Ishikawa (cell line): Measurements from ENCODE around the gene CHURC1.

ENCODE experiments used
- CEBPB ChIP-seq: IDR thresholded peaks from 2 replicates; pipeline ENCODE4 v1.6.1; 2012
- CREB1 ChIP-seq: IDR thresholded peaks from 2 replicates; pipeline ENCODE4 v1.6.1; 2012; ENCODE audit warnings: low read depth
- EGR1 ChIP-seq: IDR thresholded peaks from 2 replicates; pipeline ENCODE4 v1.6.1; 2012
- EP300 ChIP-seq: IDR thresholded peaks from 2 replicates; pipeline ENCODE4 v1.6.1; 2012; ENCODE audit warnings: borderline replicate concordance
- FOXM1 ChIP-seq: IDR thresholded peaks from 2 replicates; pipeline ENCODE4 v1.6.1; 2012; ENCODE audit warnings: low read depth, borderline replicate concordance
- NFIC ChIP-seq: IDR thresholded peaks from 2 replicates; pipeline ENCODE4 v1.6.1; 2012
- RAD21 ChIP-seq: IDR thresholded peaks from 2 replicates; pipeline ENCODE4 v1.6.1; 2012; ENCODE audit warnings: low read depth
- REST ChIP-seq: IDR thresholded peaks from 2 replicates; pipeline ENCODE4 v1.6.1; 2012; ENCODE audit warnings: low read depth, mild to moderate bottlenecking
- TAF1 ChIP-seq: IDR thresholded peaks from 2 replicates; pipeline ENCODE4 v1.6.1; 2012; ENCODE audit warnings: low read depth, mild to moderate bottlenecking
- TCF12 ChIP-seq: IDR thresholded peaks from 2 replicates; pipeline ENCODE4 v1.6.1; 2012; ENCODE audit warnings: low read depth
- TEAD4 ChIP-seq: IDR thresholded peaks from 2 replicates; pipeline ENCODE4 v1.6.1; 2012
- YY1 ChIP-seq: IDR thresholded peaks from 2 replicates; pipeline ENCODE4 v1.6.1; 2012; ENCODE audit warnings: low read depth
- ZBTB7A ChIP-seq: IDR thresholded peaks from 2 replicates; pipeline ENCODE4 v1.6.1; 2012; ENCODE audit warnings: low read depth
- TF ChIP-seq, protein P1 (sequence below): IDR thresholded peaks from 2 replicates; pipeline ENCODE4 v1.6.1; 2012
- TF ChIP-seq, protein P2 (sequence below): IDR thresholded peaks from 2 replicates; pipeline ENCODE4 v1.6.1; 2012

The CHURC1 gene

GRCh38 chr14:64889352-64889751, 24.9 kb upstream of the CHURC1 start:
- TF ChIP-seq, protein P1, sequence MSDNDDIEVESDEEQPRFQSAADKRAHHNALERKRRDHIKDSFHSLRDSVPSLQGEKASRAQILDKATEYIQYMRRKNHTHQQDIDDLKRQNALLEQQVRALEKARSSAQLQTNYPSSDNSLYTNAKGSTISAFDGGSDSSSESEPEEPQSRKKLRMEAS = no peak

DNA sequence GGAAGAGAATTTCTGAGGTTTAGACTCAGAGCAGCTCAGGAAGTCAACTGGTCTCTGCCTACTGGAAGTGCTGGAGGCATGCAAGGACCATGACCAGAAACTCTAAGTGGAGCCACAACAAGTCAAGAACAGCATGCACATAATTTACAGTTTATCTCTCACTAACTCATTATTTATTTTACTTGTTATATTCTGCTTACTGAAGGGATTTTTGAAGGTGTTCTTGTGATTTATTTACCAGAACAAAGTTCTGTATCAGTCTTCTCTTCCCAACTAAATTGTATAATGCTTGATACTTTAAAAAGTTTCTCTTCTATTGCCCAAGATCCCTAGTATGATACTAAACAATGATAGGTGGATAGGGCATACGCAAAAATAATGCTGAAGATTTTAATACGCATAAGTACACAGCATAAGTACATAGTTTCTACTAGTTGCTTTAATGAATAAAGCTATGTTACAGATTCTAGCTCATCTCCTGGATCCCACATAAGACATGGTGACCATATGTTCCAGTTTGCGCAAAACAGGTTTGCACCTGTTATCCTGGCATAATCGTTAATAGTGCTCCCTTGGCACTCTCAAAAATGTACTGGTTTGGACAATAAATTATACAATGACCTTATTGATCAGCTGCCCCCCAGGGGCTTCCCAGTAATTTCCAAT, 22.9 kb upstream of the CHURC1 start:
- TF ChIP-seq TAF1 (no peak), CEBPB (no peak), RAD21 (no peak), NFIC (no peak), TEAD4 (no peak)
- TF ChIP-seq, protein P2, sequence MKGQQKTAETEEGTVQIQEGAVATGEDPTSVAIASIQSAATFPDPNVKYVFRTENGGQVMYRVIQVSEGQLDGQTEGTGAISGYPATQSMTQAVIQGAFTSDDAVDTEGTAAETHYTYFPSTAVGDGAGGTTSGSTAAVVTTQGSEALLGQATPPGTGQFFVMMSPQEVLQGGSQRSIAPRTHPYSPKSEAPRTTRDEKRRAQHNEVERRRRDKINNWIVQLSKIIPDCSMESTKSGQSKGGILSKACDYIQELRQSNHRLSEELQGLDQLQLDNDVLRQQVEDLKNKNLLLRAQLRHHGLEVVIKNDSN = no peak
- TF ChIP-seq, protein P1 = no peak

- TF ChIP-seq RAD21 (peak; percentile 92), CEBPB (no peak)
Observed at GRCh38 chr14:64891839-64892375, 22.3 kb upstream of the CHURC1 start.

GRCh38 chr14:64899958-64900357, 14.3 kb upstream of the CHURC1 start:
- TF ChIP-seq TCF12 (no peak), TEAD4 (no peak), RAD21 (no peak), NFIC (no peak), EP300 (no peak), ZBTB7A (no peak), EGR1 (no peak), CEBPB (no peak), CREB1 (no peak), YY1 (no peak)
- TF ChIP-seq, protein P1 = no peak

DNA sequence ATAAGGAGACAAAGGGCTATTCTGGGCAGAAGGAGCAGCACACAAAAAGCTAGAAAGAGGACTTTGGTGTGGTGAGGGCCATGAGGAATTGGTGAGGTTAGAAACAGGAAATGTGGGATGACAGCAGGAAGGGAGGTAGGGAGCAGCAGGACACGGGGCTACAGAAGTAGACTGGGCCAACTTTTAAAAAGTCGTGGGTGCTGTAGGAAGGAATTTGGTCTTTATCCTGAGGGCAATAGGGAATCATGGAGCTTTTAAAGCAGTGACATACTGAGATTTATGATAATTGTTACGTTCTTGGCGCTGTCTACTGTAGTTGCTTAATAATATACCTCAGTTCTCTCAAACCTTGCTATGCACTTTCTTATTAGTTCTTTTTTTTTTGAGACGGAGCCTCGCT, 8.2 kb upstream of the CHURC1 start:
- TF ChIP-seq NFIC (no peak), TAF1 (no peak), RAD21 (no peak), YY1 (no peak)

- TF ChIP-seq RAD21 = peak; percentile 56
- no peak for TF ChIP-seq NFIC
Observed at GRCh38 chr14:64910847-64911495, 3.3 kb upstream of the CHURC1 start.

- TF ChIP-seq CEBPB (no peak), TCF12 (no peak), CREB1 (no peak), TEAD4 (no peak), TAF1 (no peak), ZBTB7A (no peak), EP300 (no peak)
- TF ChIP-seq, protein P2 = no peak
- TF ChIP-seq, protein P1 = no peak
Observed at GRCh38 chr14:64912261-64912660, 2.0 kb upstream of the CHURC1 start.

DNA sequence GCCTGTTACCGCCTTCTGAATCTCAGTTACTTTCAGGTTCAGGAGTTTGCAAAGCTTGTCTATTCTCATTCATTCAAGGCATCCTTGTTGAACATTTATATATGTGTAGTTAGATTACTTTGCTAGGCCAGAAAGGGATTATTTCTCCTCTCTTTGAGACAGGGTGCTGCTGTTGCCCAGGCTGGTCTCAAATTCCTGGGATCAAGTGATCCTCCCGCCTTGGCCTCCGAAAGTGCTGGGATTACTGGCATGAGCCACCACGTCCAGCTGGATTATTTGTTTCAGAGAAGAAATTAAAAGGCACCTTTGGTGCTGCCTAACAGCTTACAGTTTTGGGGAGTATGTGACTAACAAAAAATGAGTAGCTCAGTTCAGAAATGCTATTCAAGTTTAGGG, 772 bp downstream of the CHURC1 start:
- no peak for TF ChIP-seq EGR1
- TF ChIP-seq NFIC = no peak
- TF ChIP-seq REST = no peak
- no peak for TF ChIP-seq TCF12
- no peak for TF ChIP-seq FOXM1

GRCh38 chr14:64915797-64916196, 1.5 kb downstream of the CHURC1 start:
- TF ChIP-seq NFIC (no peak), REST (no peak), RAD21 (no peak), ZBTB7A (no peak), TAF1 (no peak), FOXM1 (no peak), YY1 (no peak), EP300 (no peak), EGR1 (no peak), CEBPB (no peak), CREB1 (no peak), TCF12 (no peak), TEAD4 (no peak)
- TF ChIP-seq, protein P2 = no peak
- TF ChIP-seq, protein P1 = no peak
